K562 (cell line): ENCODE measurements around the gene MYMX. TPM values are rescaled to one million over a fixed set of nuclear protein-coding genes. Genes with fewer than 3 reads are reported as not detected.

ENCODE experiments used
- CBFB ChIP-seq: sonication (generic); formaldehyde crosslinking; IDR thresholded peaks from 2 replicates; pipeline ENCODE4 v1.4.0; 2020; ENCODE audit warnings: mild to moderate bottlenecking, missing genetic modification reagents
- FOXJ2 ChIP-seq: fragments of 200-800 bp; sonication (Bioruptor generic); IDR thresholded peaks from 2 replicates; pipeline ENCODE4 v1.6.1; 2016; ENCODE audit warnings: missing genetic modification characterization, missing compliant biosample characterization
- KAT7 ChIP-seq: sonication (generic); formaldehyde crosslinking; IDR thresholded peaks from 2 replicates; pipeline ENCODE4 v1.8.0; 2022; ENCODE audit warnings: missing genetic modification reagents, mild to moderate bottlenecking, borderline replicate concordance
- LCOR ChIP-seq: sonication (generic); formaldehyde crosslinking; IDR thresholded peaks from 2 replicates; pipeline ENCODE4 v1.8.0; 2022; ENCODE audit warnings: mild to moderate bottlenecking, missing genetic modification reagents
- MEF2D ChIP-seq: conservative IDR thresholded peaks from 2 replicates; pipeline ENCODE4 v1.6.1; 2016; ENCODE audit warnings: low read depth, missing genetic modification characterization, missing compliant biosample characterization
- NCOA6 ChIP-seq: fragments of 450-650 bp; IDR thresholded peaks from 2 replicates; pipeline ENCODE4 v1.6.1; 2017; ENCODE audit warnings: mild to moderate bottlenecking
- YY1 ChIP-seq, 3 experiments: IDR thresholded peaks; 2 replicates each; pipeline ENCODE4 v1.6.1; 2011; ENCODE audit warnings: low read length in 2 of 3, mild to moderate bottlenecking in 2 of 3, moderate library complexity in 2 of 3, borderline replicate concordance in 1 of 3, control low read depth in 1 of 3, low read depth in 1 of 3; ENCODE audit not compliant: insufficient read depth in 3 of 3, insufficient replicate concordance in 2 of 3, control insufficient read depth in 1 of 3, insufficient read length in 1 of 3; ENCODE audit errors: extremely low read depth in 1 of 3
- ZBTB8A ChIP-seq: fragments of 450-650 bp; IDR thresholded peaks from 2 replicates; pipeline ENCODE4 v1.6.1; 2018; ENCODE audit warnings: mild to moderate bottlenecking, moderate library complexity; ENCODE audit not compliant: partially characterized antibody
- polyA plus RNA-seq, 8 experiments: library from polyadenylated mRNA; depleted of rRNA in 4 of 8; stranded (reverse) in 5 of 8; unstranded in 3 of 8; fragments of >200 nt; fragmentation: Nextera tagmentation in 2 of 8; fragmentation: Illumina TruSeq in 1 of 8; extraction: Ambion mirVana in 2 of 8; extraction: Trizol in 1 of 8; gene quantifications; 2 replicates each; pipeline versions ENCODE4 v1.2.1 to v1.2.3, GENCODE V29; 2011 to 2014; ENCODE audit warnings: inconsistent platforms in 1 of 8, missing spikeins in 1 of 8
- total RNA-seq, 7 experiments: library from RNA; depleted of rRNA in 6 of 7; stranded (reverse); fragments of >200 nt in 6 of 7; fragmentation: Illumina TruSeq in 2 of 7; extraction: Trizol in 2 of 7; gene quantifications; 2 replicates each; pipeline versions ENCODE4 v1.2.1 to v1.2.3, GENCODE V29; 2011 to 2021; ENCODE audit warnings: low replicate concordance in 1 of 7
- TF ChIP-seq, protein P1 (sequence below), 2 experiments: fragments of 450-650 bp in 1 of 2; sonication (generic) in 1 of 2; formaldehyde crosslinking; conservative IDR thresholded peaks; 2 replicates each; pipeline versions ENCODE4 v1.4.0 to v1.8.1; 2020 to 2022; ENCODE audit warnings: mild to moderate bottlenecking in 1 of 2, missing genetic modification reagents in 1 of 2

Gene MYMX
- total and polyA plus RNA-seq, 9 of the 15 experiments (the other 6 are each of a cell fraction or from before 2014, with no cell fraction given) = 0.12 TPM; not detected in 8

- 0 out of 2 replicates have a peak, but pooled peaks have one; percentile 10 for TF ChIP-seq CBFB
- TF ChIP-seq KAT7 (CRISPR knock-in tag) = no peak
- no peak for TF ChIP-seq ZBTB8A
- TF ChIP-seq, protein P1, sequence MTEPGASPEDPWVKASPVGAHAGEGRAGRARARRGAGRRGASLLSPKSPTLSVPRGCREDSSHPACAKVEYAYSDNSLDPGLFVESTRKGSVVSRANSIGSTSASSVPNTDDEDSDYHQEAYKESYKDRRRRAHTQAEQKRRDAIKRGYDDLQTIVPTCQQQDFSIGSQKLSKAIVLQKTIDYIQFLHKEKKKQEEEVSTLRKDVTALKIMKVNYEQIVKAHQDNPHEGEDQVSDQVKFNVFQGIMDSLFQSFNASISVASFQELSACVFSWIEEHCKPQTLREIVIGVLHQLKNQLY (CRISPR knock-in tag; conservative IDR thresholded peaks at IDR 0.05) = no peak
- TF ChIP-seq FOXJ2 (tag) = no peak
- TF ChIP-seq NCOA6 = no peak
- TF ChIP-seq YY1 (IDR thresholded peaks at IDR 0.05; ENCODE audit: borderline replicate concordance in 1 of 3, control insufficient read depth in 1 of 3, extremely low read depth in 1 of 3, insufficient read depth in 3 of 3, insufficient read length in 1 of 3, insufficient replicate concordance in 2 of 3, low read depth in 1 of 3, low read length in 2 of 3) = no peak
- no peak for TF ChIP-seq LCOR
- no peak for TF ChIP-seq MEF2D (tag)
Observed at GRCh38 chr6:44264154-44265006, 47.7 kb downstream of the MYMX start (continued).
